Common myeloid progenitor, CD34-positive (primary cell): ENCODE data around the gene NT5M.

Experiments
- CTCF ChIA-PET: fragments of 350-600 bp; sonication (Branson Sonifier 250); formaldehyde crosslinking; loops from one replicate; lab custom pipeline; 2021; ENCODE audit warnings: antibody characterized with exemption; lab: Charles Lee
- POLR2A ChIA-PET: fragments of 350-600 bp; sonication (Branson Sonifier 250); formaldehyde crosslinking; loops from one replicate; lab custom pipeline; 2021; ENCODE audit warnings: antibody characterized with exemption; lab: Charles Lee
- DNase-seq, 3 donors: peaks; one replicate each; pipeline versions ENCODE4 v3.0.0 to v3.0.0-alpha.2; 2013
- H3K27ac ChIP-seq, 2 experiments: 1 replicate in 1 of 2; 2 replicates in 1 of 2; pipeline ENCODE4 v1.7.0; 2013; ENCODE audit warnings: inconsistent platforms in 2 of 2, low read length in 2 of 2, mild to moderate bottlenecking in 2 of 2, low read depth in 1 of 2, moderate library complexity in 1 of 2; ENCODE audit not compliant: severe bottlenecking in 2 of 2, insufficient read depth in 1 of 2, poor library complexity in 1 of 2
- H3K27me3 ChIP-seq, 5 experiments: replicated peaks in 2 of 5; 1 replicate in 3 of 5; 2 replicates in 2 of 5; pipeline versions ENCODE4 v1.6.1 to v1.7.0; 2013; ENCODE audit warnings: low read length in 4 of 5, mild to moderate bottlenecking in 2 of 5, moderate library complexity in 2 of 5, inconsistent platforms in 1 of 5; ENCODE audit not compliant: insufficient read depth in 5 of 5, control insufficient read depth in 4 of 5
- H3K36me3 ChIP-seq, 4 experiments: 1 replicate in 2 of 4; 2 replicates in 2 of 4; pipeline versions ENCODE4 v1.6.1 to v1.7.0; 2013; ENCODE audit warnings: low read length in 3 of 4, control low read depth in 1 of 4, mild to moderate bottlenecking in 1 of 4; ENCODE audit not compliant: control insufficient read depth in 4 of 4, insufficient read depth in 4 of 4
- H3K4me1 ChIP-seq, 4 experiments: 1 replicate in 3 of 4; 2 replicates in 1 of 4; pipeline versions ENCODE4 v1.6.1 to v1.7.1; 2013; ENCODE audit warnings: low read length in 3 of 4, mild to moderate bottlenecking in 3 of 4, control low read depth in 1 of 4, inconsistent platforms in 1 of 4, moderate library complexity in 1 of 4; ENCODE audit not compliant: control insufficient read depth in 4 of 4, insufficient read depth in 4 of 4; ENCODE audit errors: control extremely low read depth in 1 of 4
- H3K4me3 ChIP-seq, 7 experiments: 1 replicate in 4 of 7; 2 replicates in 3 of 7; pipeline versions ENCODE4 v1.5.1 to v1.7.0; 2013; ENCODE audit warnings: mild to moderate bottlenecking in 7 of 7, low read length in 6 of 7, moderate library complexity in 6 of 7, inconsistent platforms in 2 of 7, low read depth in 2 of 7, control low read depth in 1 of 7; ENCODE audit not compliant: insufficient read depth in 4 of 7, control insufficient read depth in 1 of 7; ENCODE audit errors: extremely low read depth in 1 of 7
- H3K9me3 ChIP-seq, 5 experiments: 1 replicate in 4 of 5; 2 replicates in 1 of 5; pipeline versions ENCODE4 v1.6.1 to v1.7.1; 2013; ENCODE audit warnings: low read length in 4 of 5, mild to moderate bottlenecking in 2 of 5, inconsistent platforms in 1 of 5, low read depth in 1 of 5, moderate library complexity in 1 of 5; ENCODE audit not compliant: control insufficient read depth in 4 of 5, insufficient read depth in 2 of 5; ENCODE audit errors: control extremely low read depth in 1 of 5
- WGBS: methylation state at CpG from one replicate; pipeline ENCODE4 v1.1.5; 2013; ENCODE audit not compliant: insufficient coverage; 5-methylcytosine and 5-hydroxymethylcytosine counted together

Gene NT5M

GRCh38 chr17:17322516-17323510 lies 19.6 kb downstream of the NT5M start:
- Histone ChIP-seq H3K27ac (no peak overlapping the region), H3K4me1 (no peaks in the 10 kb centered on the region), H3K27me3 (no peaks in the 10 kb centered on the region), H3K9me3 (no peaks in the 10 kb centered on the region), H3K4me3 (no peak overlapping the region), H3K36me3 (peaks cover 2 to 67% (median 28%) of the 10 kb centered on the region in 4 experiments)
- ChIA-PET POLR2A (no interaction called here), CTCF (interaction anchor here (1.5 kb wide), 1 partner anchor 52 kb away, joined by 3 read pairs; no protein-coding TSS in a partner anchor)
- no peak for DNase-seq
- WGBS = 98% methylated on average over 20 of the region's 21 CpGs

- no peak overlapping the region for H3K4me3 ChIP-seq
- no peak for DNase-seq
- WGBS = 100% methylated on average over 7 of the region's 8 CpGs
- ChIA-PET CTCF (no interaction called here), POLR2A (no interaction called here)
- no peaks in the 10 kb centered on the region for H3K9me3 ChIP-seq
- H3K4me1 ChIP-seq = no peaks in the 10 kb centered on the region
- H3K27me3 ChIP-seq = no peaks in the 10 kb centered on the region
- H3K27ac ChIP-seq = no peak overlapping the region
- peaks cover 10 to 73% (median 35%) of the 10 kb centered on the region in 4 experiments for H3K36me3 ChIP-seq
Measured at GRCh38 chr17:17324616-17325015, 21.4 kb downstream of the NT5M start.

GRCh38 chr17:17325228-17325627 lies 22.1 kb downstream of the NT5M start:
- no peaks in the 10 kb centered on the region for H3K27me3 ChIP-seq
- over 99% methylated on average over 10 of the region's 10 CpGs for WGBS
- CTCF ChIA-PET = interaction anchor here (1.2 kb wide), 1 partner anchor 30 kb away, joined by 3 read pairs; no protein-coding TSS in a partner anchor
- H3K9me3 ChIP-seq = no peaks in the 10 kb centered on the region
- POLR2A ChIA-PET = no interaction called here
- DNase-seq = no peak
- H3K4me1 ChIP-seq = no peaks in the 10 kb centered on the region
- no peak overlapping the region for H3K4me3 ChIP-seq
- peaks cover 10 to 72% (median 35%) of the 10 kb centered on the region in 4 experiments for H3K36me3 ChIP-seq
- H3K27ac ChIP-seq = no peak overlapping the region

- Histone ChIP-seq H3K27me3 (no peaks in the 10 kb centered on the region), H3K27ac (no peak overlapping the region), H3K9me3 (no peaks in the 10 kb centered on the region), H3K36me3 (peaks cover 10 to 67% (median 34%) of the 10 kb centered on the region in 4 experiments), H3K4me3 (no peak overlapping the region), H3K4me1 (no peaks in the 10 kb centered on the region)
- ChIA-PET POLR2A (no interaction called here), CTCF (interaction anchor here (1.2 kb wide), 1 partner anchor 29 kb away, joined by 3 read pairs; no protein-coding TSS in a partner anchor)
- DNase-seq = no peak
- WGBS = 98% methylated on average over 7 of the region's 9 CpGs
Measured at GRCh38 chr17:17325816-17326215, 22.6 kb downstream of the NT5M start.

- ChIA-PET POLR2A (no interaction called here), CTCF (interaction anchor here (0.6 to 1.2 kb wide), 2 partner anchors 29 to 111 kb away, joined by 3 read pairs; no protein-coding TSS in a partner anchor)
- 99% methylated on average over 10 of the region's 13 CpGs for WGBS
Measured at GRCh38 chr17:17326275-17326875, 23.2 kb downstream of the NT5M start.

GRCh38 chr17:17328251-17328650 lies 25.1 kb downstream of the NT5M start:
- WGBS = 86% methylated on average over 7 of the region's 8 CpGs
- Histone ChIP-seq H3K4me3 (no peak overlapping the region), H3K27ac (no peak overlapping the region), H3K4me1 (no peaks in the 10 kb centered on the region), H3K36me3 (peaks cover 13 to 63% (median 33%) of the 10 kb centered on the region in 4 experiments), H3K27me3 (no peaks in the 10 kb centered on the region), H3K9me3 (no peaks in the 10 kb centered on the region)
- ChIA-PET POLR2A (no interaction called here), CTCF (no interaction called here)
- DNase-seq = no peak

More at GRCh38 chr17:17326275-17326875, 23.2 kb downstream of the NT5M start:
- peaks cover 10 to 66% (median 30%) of the 10 kb centered on the region in 4 experiments for H3K36me3 ChIP-seq
- DNase-seq = no peak
- H3K9me3 ChIP-seq = no peaks in the 10 kb centered on the region
- no peak overlapping the region for H3K27ac ChIP-seq
- H3K27me3 ChIP-seq = no peaks in the 10 kb centered on the region
- no peaks in the 10 kb centered on the region for H3K4me1 ChIP-seq
- H3K4me3 ChIP-seq = no peak overlapping the region
